Right lobe of liver (tissue), 6 donors: ENCODE measurements around the gene NARS2. TPM values are rescaled to one million over a fixed set of nuclear protein-coding genes. Genes with fewer than 3 reads are reported as not detected.
"Not testable (repeated sequence)": the region's sequence is repeated elsewhere in the genome, so short reads cannot be mapped to it uniquely, and the experiment has no call there.

Experiments used
- ATAC-seq, 4 donors: fragments of 200-7000 bp; cut with Tn5 transposase; one replicate each; pipeline ENCODE4 v1.9.1; 2020; ENCODE audit warnings: mild to moderate bottlenecking in 4 of 4, moderate library complexity in 4 of 4
- DNase-seq, 3 donors: peaks; one replicate each; pipeline ENCODE4 v3.0.0-alpha.2; 2020
- H3K27ac ChIP-seq, 3 donors: fragments of 200-600 bp; one replicate each; pipeline ENCODE4 v1.8.0; 2022
- H3K27me3 ChIP-seq, 2 donors: fragments of 200-600 bp; one replicate each; pipeline ENCODE4 v1.8.0; 2022
- H3K36me3 ChIP-seq, 4 donors: fragments of 200-600 bp; sonication (generic) in 1 of 4; one replicate each; pipeline versions ENCODE4 v1.5.1 to v1.8.0; 2017 to 2022; ENCODE audit warnings: control low read depth in 1 of 4
- H3K4me1 ChIP-seq, 4 donors: fragments of 200-600 bp; sonication (generic) in 1 of 4; one replicate each; pipeline versions ENCODE4 v1.5.1 to v1.8.0; 2017 to 2022; ENCODE audit warnings: control low read depth in 1 of 4
- H3K4me3 ChIP-seq, 3 donors: fragments of 200-600 bp; one replicate each; pipeline ENCODE4 v1.8.0; 2022
- H3K9me3 ChIP-seq, 4 donors: fragments of 200-600 bp; sonication (generic) in 1 of 4; one replicate each; pipeline versions ENCODE4 v1.5.1 to v1.8.0; 2017 to 2022; ENCODE audit warnings: control low read depth in 1 of 4
- POLR2A ChIP-seq: fragments of 450-650 bp; IDR thresholded peaks from one replicate; pipeline ENCODE4 v1.6.1; 2017; ENCODE audit warnings: antibody characterized with exemption, mild to moderate bottlenecking
- WGBS: methylation state at CpG from one replicate; pipeline ENCODE4 v1.1.6; 2018; ENCODE audit warnings: low coverage, low lambda C conversion rate; ENCODE audit not compliant: insufficient coverage; ENCODE audit errors: missing lambda C conversion rate; 5-methylcytosine and 5-hydroxymethylcytosine counted together
- intact Hi-C, 2 donors: fragments of 100-400 bp; cut with DNase I; formaldehyde crosslinking; loops; one replicate each; pipeline versions ENCODE4 v1.11.2 to v1.14.1; 2022
- total RNA-seq, 6 experiments: library from RNA; depleted of rRNA in 2 of 6; stranded (reverse); fragments of >200 nt in 2 of 6; fragmentation: NEBNext Ultra II Directional in 3 of 6; extraction: Animal tissue kit (Norgen Biotek cat#: 25700) in 3 of 6; gene quantifications; one replicate each; pipeline versions ENCODE4 v1.1.0 to v1.2.4, GENCODE V29; 2016 to 2023
- TF ChIP-seq, protein P1 (sequence below), 4 donors: fragments of 200-600 bp in 3 of 4; fragments of 450-650 bp in 1 of 4; IDR thresholded peaks; one replicate each; pipeline versions ENCODE4 v1.5.1 to v1.8.0; 2016 to 2022; ENCODE audit warnings: antibody characterized with exemption in 4 of 4, mild to moderate bottlenecking in 2 of 4
- donor health status: DM: no; HTN: yes; CAD: no.
- donor health status: DM: no; HTN: no; CAD: no.
- donor health status: DM: no; HTN: no; CAD: no.
- donor health status: DM: no; HTN: yes; CAD: no.
- donor health status: DM: no; HTN: yes; CAD: no.

The NARS2 gene
- total RNA-seq, 6 experiments from 2014 or later: 11.5 to 17.4 (median 14.0) TPM

DNA sequence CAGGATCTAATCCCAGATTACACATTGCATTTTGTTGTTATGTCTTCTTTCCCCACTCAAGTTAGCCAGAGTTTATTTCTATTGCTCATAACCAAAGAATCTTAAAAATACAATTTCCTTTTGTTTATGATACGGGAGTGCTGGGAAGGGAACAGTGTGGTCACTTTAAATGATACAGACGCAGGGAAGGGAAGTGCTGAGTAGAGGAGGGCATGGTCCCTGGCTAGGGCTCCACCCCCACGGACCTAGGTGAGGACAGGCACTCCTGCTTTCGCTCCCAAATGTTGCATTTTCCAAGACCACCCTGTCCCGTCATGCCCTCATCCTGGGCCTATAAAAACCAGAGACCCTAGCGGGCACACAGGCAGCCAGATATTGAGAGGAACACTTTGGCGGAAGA, 30.6 kb upstream of the NARS2 start:
- H3K4me3 ChIP-seq: no peak overlapping the region
- ATAC-seq (no peak), DNase-seq (no peak)
- H3K36me3 ChIP-seq: no peaks in the 10 kb centered on the region
- no peaks in the 10 kb centered on the region for H3K9me3 ChIP-seq
- H3K27ac ChIP-seq: no peak overlapping the region
- H3K4me1 ChIP-seq: peaks cover 0 to 14% (median 0%) of the 10 kb centered on the region in 4 donors
- intact Hi-C loops: no loop called here
- 67% methylated on average over 6 of the region's 7 CpGs for WGBS
- H3K27me3 ChIP-seq: no peaks in the 10 kb centered on the region
- TF ChIP-seq, protein P1, sequence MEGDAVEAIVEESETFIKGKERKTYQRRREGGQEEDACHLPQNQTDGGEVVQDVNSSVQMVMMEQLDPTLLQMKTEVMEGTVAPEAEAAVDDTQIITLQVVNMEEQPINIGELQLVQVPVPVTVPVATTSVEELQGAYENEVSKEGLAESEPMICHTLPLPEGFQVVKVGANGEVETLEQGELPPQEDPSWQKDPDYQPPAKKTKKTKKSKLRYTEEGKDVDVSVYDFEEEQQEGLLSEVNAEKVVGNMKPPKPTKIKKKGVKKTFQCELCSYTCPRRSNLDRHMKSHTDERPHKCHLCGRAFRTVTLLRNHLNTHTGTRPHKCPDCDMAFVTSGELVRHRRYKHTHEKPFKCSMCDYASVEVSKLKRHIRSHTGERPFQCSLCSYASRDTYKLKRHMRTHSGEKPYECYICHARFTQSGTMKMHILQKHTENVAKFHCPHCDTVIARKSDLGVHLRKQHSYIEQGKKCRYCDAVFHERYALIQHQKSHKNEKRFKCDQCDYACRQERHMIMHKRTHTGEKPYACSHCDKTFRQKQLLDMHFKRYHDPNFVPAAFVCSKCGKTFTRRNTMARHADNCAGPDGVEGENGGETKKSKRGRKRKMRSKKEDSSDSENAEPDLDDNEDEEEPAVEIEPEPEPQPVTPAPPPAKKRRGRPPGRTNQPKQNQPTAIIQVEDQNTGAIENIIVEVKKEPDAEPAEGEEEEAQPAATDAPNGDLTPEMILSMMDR (IDR thresholded peaks at IDR 0.05): no peak
- TF ChIP-seq POLR2A: no peak

DNA sequence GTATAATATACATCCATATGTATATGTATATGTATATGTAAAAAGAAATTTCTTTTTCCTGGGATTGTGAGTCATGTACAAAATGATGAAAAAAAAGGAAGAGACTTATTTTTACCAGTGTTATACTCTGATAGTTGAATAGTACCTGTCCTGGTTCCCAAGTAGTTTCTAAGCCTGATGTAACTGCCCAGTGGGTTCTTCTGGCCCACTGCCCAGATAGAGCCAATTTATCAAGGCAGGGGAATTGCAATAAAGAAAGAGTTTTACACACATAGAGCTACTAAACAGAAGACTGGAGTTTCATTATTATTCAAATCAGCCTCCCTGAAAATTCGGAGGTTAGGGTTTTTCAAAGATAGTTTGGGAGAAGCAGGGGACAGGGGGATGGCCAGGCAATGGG, 29.1 kb upstream of the NARS2 start:
- no peaks in the 10 kb centered on the region for H3K36me3 ChIP-seq
- TF ChIP-seq, protein P1 (IDR thresholded peaks at IDR 0.05): no peak
- TF ChIP-seq POLR2A: no peak
- intact Hi-C loops: no loop called here
- H3K27me3 ChIP-seq: no peaks in the 10 kb centered on the region
- H3K4me1 ChIP-seq: peaks cover 0 to 14% (median 0%) of the 10 kb centered on the region in 4 donors
- H3K27ac ChIP-seq: no peak overlapping the region
- ATAC-seq: no peak
- H3K4me3 ChIP-seq: no peak overlapping the region
- DNase-seq: no peak
- no peaks in the 10 kb centered on the region for H3K9me3 ChIP-seq
- WGBS: 89% methylated on average over 1 of the region's 1 CpG

DNA sequence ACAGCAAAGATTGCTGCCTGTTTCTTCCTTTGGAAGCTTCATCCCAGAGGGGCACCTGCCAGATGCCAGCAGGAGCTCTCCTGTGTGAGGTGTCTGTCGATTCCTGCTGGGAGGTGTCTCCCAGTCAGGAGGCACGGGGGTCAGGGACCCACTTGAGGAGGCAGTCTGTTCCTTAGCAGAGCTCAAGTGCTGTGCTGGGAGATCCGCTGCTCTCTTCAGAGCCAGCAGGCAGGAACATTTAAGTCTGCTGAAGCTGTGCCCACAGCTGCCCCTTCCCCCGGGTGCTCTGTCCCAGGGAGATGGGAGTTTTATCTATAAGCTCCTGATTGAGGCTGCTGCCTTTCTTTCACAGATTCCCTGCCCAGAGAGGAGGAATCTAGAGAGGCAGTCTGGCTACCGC, 28.1 kb upstream of the NARS2 start:
- H3K36me3 ChIP-seq, H3K9me3 ChIP-seq, H3K4me3 ChIP-seq, H3K27ac ChIP-seq, H3K27me3 ChIP-seq, intact Hi-C loops, DNase-seq, ATAC-seq: not testable (repeated sequence)
- peaks cover 0 to 14% (median 0%) of the 10 kb centered on the region in 4 donors for H3K4me1 ChIP-seq
- WGBS: 100% methylated on average over 3 of the region's 5 CpGs

DNA sequence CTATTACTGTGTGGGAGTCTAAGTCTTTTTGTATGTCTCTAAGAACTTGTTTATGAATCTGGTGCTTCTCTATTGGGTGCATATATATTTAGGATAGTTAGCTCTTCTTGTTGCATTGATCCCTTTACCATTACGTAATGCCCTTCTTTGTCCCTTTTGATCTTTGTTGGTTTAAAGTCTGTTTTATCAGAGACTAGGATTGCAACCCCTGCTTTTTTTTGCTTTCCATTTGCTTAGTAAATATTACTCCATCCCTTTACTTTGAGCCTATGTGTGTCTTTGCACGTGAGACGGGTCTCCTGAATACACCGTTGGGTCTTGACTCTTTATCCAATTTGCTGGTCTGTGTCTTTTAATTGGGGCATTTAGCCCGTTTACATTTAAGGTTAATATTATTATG, 26.4 kb upstream of the NARS2 start:
- WGBS: 40% methylated on average over 5 of the region's 5 CpGs
- H3K4me1 ChIP-seq: peaks cover 0 to 14% (median 0%) of the 10 kb centered on the region in 4 donors
- H3K36me3 ChIP-seq, H3K27me3 ChIP-seq, ATAC-seq, DNase-seq, intact Hi-C loops, H3K27ac ChIP-seq, H3K9me3 ChIP-seq, H3K4me3 ChIP-seq: not testable (repeated sequence)

DNA sequence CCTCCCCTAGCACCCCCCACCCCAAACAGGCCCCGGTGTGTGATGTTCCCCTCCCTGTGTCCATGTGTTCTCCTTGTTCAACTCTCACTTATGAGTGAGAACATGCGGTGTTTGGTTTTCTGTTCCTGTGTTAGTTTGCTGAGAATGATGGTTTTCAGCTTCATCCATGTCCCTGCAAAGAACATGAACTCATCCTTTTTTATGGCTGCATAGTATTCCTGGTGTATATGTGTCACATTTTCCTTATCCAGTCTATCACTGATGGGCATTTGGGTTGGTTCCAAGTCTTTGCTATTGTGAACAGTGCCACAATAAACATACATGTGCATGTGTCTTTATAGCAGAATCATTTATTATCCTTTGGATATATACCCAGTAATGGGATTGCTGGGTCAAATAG, 22.9 kb upstream of the NARS2 start:
- H3K27ac ChIP-seq, H3K36me3 ChIP-seq, ATAC-seq, intact Hi-C loops, DNase-seq, H3K4me3 ChIP-seq, H3K9me3 ChIP-seq, H3K27me3 ChIP-seq: not testable (repeated sequence)
- peaks cover 0 to 14% (median 0%) of the 10 kb centered on the region in 4 donors for H3K4me1 ChIP-seq
- 80% methylated on average over 1 of the region's 2 CpGs for WGBS

DNA sequence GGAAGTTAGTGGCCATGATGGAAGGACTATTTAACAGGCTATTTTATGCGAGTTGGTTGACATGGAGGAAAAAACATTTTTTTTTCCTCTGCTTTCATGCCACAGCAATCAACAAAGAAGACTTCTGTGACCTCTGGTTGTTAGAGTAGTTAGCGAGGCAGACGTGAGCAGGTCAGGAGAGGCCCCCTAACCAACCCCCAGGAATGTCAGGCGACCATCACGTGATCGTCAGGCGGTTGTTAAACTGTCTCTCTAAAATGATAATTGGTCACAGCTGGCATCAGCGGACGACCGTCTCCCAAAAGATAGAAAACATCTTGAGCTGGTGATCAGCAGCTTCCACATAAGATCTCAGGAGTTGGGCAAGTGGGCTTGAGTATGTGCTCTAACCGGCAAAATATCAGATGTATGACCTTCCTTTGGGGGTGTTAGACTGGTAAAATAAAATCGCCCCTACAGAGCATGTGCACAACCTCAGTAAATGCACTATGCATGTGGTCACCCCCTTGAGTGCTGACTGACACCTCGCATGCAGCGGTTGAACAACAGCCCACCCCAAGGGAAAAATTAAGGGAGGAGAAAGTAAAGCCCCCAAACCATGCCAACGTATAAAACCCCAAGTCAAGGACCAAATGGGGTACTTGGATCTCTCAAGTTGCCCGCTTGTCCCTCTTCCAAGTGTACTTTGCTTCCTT, 20.9 kb upstream of the NARS2 start:
- intact Hi-C loops: no loop called here
- Histone ChIP-seq H3K9me3 (no peaks in the 10 kb centered on the region), H3K36me3 (no peaks in the 10 kb centered on the region), H3K4me1 (peaks cover 0 to 3% (median 0%) of the 10 kb centered on the region in 4 donors), H3K4me3 (no peak overlapping the region), H3K27ac (no peak overlapping the region), H3K27me3 (no peaks in the 10 kb centered on the region)
- no peak for TF ChIP-seq POLR2A
- TF ChIP-seq, protein P1 (IDR thresholded peaks at IDR 0.05): no peak
- no peak for ATAC-seq
- WGBS: 82% methylated on average over 10 of the region's 16 CpGs
- no peak for DNase-seq
